Adrenal gland (tissue), 12 donors: ENCODE data around the gene RNU6-1. TPM values are rescaled to one million over a fixed set of nuclear protein-coding genes. Genes with fewer than 3 reads are reported as not detected.

Experiments
- DNase-seq, 7 donors: peaks; one replicate each; pipeline ENCODE4 v3.0.0-alpha.2; 2019 to 2020
- H3K27ac ChIP-seq, 5 donors: fragments of 200-600 bp; sonication (generic) in 4 of 5; 1 replicate in 3 of 5; 2 replicates in 2 of 5; pipeline versions ENCODE4 v1.5.1 to v1.8.0; 2016 to 2020; ENCODE audit warnings: mild to moderate bottlenecking in 1 of 5
- H3K27me3 ChIP-seq: fragments of 200-600 bp; 2 replicates; pipeline ENCODE4 v1.8.0; 2021
- H3K36me3 ChIP-seq, 2 donors: fragments of 200-600 bp; replicated peaks in 1 of 2; 1 replicate in 1 of 2; 2 replicates in 1 of 2; pipeline versions ENCODE4 v1.5.1 to v1.8.0; 2018 to 2022
- H3K4me1 ChIP-seq, 2 donors: fragments of 200-600 bp; replicated peaks in 1 of 2; 1 replicate in 1 of 2; 2 replicates in 1 of 2; pipeline versions ENCODE4 v1.5.1 to v1.8.0; 2018 to 2021
- H3K4me3 ChIP-seq, 4 donors: fragments of 200-600 bp; sonication (generic) in 3 of 4; one replicate each; pipeline ENCODE4 v1.5.1; 2016 to 2018
- H3K9me3 ChIP-seq, 3 donors: fragments of 200-600 bp; sonication (generic) in 1 of 3; replicated peaks in 1 of 3; 1 replicate in 2 of 3; 2 replicates in 1 of 3; pipeline versions ENCODE4 v1.5.1 to v1.8.0; 2016 to 2021
- CTCF ChIP-seq, 6 experiments: fragments of 450-650 bp in 4 of 6; fragments of 200-600 bp in 2 of 6; sonication (generic) in 1 of 6; IDR thresholded peaks; 1 replicate in 5 of 6; 2 replicates in 1 of 6; pipeline versions ENCODE4 v1.5.1 to v1.8.0; 2016 to 2021; ENCODE audit warnings: antibody characterized with exemption in 6 of 6, mild to moderate bottlenecking in 2 of 6, moderate library complexity in 1 of 6
- POLR2A ChIP-seq, 2 donors: fragments of 450-650 bp; IDR thresholded peaks; one replicate each; pipeline ENCODE4 v1.6.1; 2017; ENCODE audit warnings: antibody characterized with exemption in 2 of 2, mild to moderate bottlenecking in 2 of 2, moderate library complexity in 1 of 2
- WGBS, 4 donors: extraction: QIAGEN DNeasy Blood & Tissue Kit in 2 of 4; methylation state at CpG; one replicate each; pipeline versions ENCODE4 v1.1.5 to v1.1.7; 2013 to 2017; 5-methylcytosine and 5-hydroxymethylcytosine counted together
- intact Hi-C, 2 donors: fragments of 100-400 bp; cut with DNase I; formaldehyde crosslinking; loops; one replicate each; pipeline versions ENCODE4 v1.14.1 to v1.15.0; 2022 to 2023
- polyA plus RNA-seq, 3 donors: library from polyadenylated mRNA; stranded (reverse); fragments of 200-250 nt in 2 of 3; fragments of 350-450 nt in 1 of 3; fragmentation: Illumina TruSeq in 1 of 3; extraction: RNeasy Lipid Tissue Mini Kit (QIAGEN cat#74804) in 1 of 3; gene quantifications; one replicate each; pipeline ENCODE4 v1.2.3, GENCODE V29; 2013 to 2014
- total RNA-seq, 9 donors: library from RNA; depleted of rRNA in 4 of 9; stranded (reverse); fragments of >200 nt in 4 of 9; fragments of 120-200 nt in 1 of 9; fragmentation: NEBNext Ultra II Directional in 1 of 9; extraction: Animal tissue kit (Norgen Biotek cat#: 25700) in 1 of 9; gene quantifications; one replicate each; pipeline versions ENCODE4 v1.1.0 to v1.2.4, GENCODE V29; 2013 to 2023
- donor health status: healthy with polysubstance abuse.
- donor health status: Bipolar disorder and iron deficiency.
- donor health status: DM: yes; HTN: yes; CAD: no.
- donor health status: DM: no; HTN: no; CAD: no.
- donor health status: DM: no; HTN: no; CAD: no.
- donor health status: DM: yes; HTN: yes; CAD: no.

Gene RNU6-1
- total and polyA plus RNA-seq, 12 donors: not detected

GRCh38 chr15:67834581-67835296 is 5.1 kb downstream of the RNU6-1 start:
- Histone ChIP-seq H3K27me3 (peaks cover 56% of the 10 kb centered on the region), H3K27ac (no peak overlapping the region), H3K9me3 (no peaks in the 10 kb centered on the region), H3K4me3 (peak overlapping the region in 2 of 4 donors; percentile 18 to 22), H3K4me1 (peaks cover 11 to 45% of the 10 kb centered on the region in 2 donors), H3K36me3 (no peaks in the 10 kb centered on the region)
- TF ChIP-seq POLR2A (IDR thresholded peaks at IDR 0.05): no peak
- no peak for TF ChIP-seq CTCF (IDR thresholded peaks at IDR 0.05)
- no peak for DNase-seq
- intact Hi-C loops: loop anchor here (5.0 to 10.0 kb wide), 4 partner anchors 310 to 890 kb away; partner anchors contain the start of gene C15orf61 (in 1 of the 2)
- WGBS, 4 donors: 6 to 11% (median 10%) methylated on average over 26 to 59 of the region's 59 CpGs

GRCh38 chr15:67833710-67834511 is 5.9 kb downstream of the RNU6-1 start:
- no peaks in the 10 kb centered on the region for H3K9me3 ChIP-seq
- H3K27ac ChIP-seq: no peak overlapping the region
- intact Hi-C loops: loop anchor here (2.0 to 10.0 kb wide), 4 partner anchors 309 to 889 kb away; partner anchors contain the start of gene C15orf61 (in 1 of the 2)
- H3K36me3 ChIP-seq: no peaks in the 10 kb centered on the region
- H3K4me1 ChIP-seq: peaks cover 11 to 42% of the 10 kb centered on the region in 2 donors
- DNase-seq: peak in 3 of 7 donors; percentile 44 to 48 (median 47)
- 3 to 13% (median 5%) methylated on average over 13 to 44 of the region's 44 CpGs for WGBS, 4 donors
- peaks cover 64% of the 10 kb centered on the region for H3K27me3 ChIP-seq
- peak overlapping the region in 1 of 4 donors; percentile 22 for H3K4me3 ChIP-seq
- TF ChIP-seq CTCF (IDR thresholded peaks at IDR 0.05): peak; percentile 12 to 49 (median 34)
- TF ChIP-seq POLR2A (IDR thresholded peaks at IDR 0.05): no peak

DNA sequence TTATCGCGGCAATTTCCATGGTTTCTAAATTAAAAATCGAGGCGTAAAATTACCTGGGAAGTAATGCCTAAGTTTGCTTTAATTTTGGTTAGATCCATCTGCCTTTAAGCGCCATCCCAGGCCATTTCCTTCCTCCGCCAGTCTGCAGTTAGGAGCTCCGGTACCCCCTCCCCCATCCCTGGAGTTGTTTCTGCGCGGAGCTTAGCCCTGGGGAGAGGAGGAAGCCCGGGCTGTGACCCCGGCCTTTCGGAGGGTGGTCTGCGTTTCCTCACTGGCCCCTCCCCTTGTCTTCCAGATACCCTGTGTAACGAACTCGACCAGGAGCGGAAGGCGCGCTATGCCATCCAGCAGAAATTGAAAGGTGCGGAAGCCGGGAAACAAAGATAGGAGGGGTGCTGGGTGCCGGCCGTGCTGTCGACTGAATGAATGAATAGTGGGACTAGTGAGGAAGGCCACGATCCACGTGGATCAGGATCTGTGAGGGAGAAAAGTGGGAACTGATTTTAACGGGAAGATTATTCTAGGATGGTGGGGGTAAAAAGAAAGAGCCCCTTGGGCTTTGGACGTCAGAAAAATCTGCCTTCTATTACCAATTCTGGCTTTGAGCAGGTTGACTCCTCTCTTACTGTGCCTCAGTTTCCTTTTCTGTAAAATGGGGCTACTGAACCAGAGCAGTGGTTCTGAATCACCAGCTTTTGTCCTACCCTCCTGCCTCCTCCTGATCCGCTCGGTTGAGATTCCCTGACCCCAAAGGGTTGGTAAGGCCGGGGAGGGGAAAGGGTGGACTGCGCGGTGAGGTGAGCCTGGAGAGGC is 6.7 kb downstream of the RNU6-1 start:
- Histone ChIP-seq H3K4me1 (peaks cover 18 to 44% of the 10 kb centered on the region in 2 donors), H3K9me3 (no peaks in the 10 kb centered on the region), H3K36me3 (no peaks in the 10 kb centered on the region), H3K27me3 (peaks cover 72% of the 10 kb centered on the region), H3K27ac (no peak overlapping the region), H3K4me3 (peak overlapping the region in 1 of 4 donors; percentile 22)
- no peak for DNase-seq
- 11 to 19% (median 13%) methylated on average over 27 to 32 of the region's 32 CpGs for WGBS, 4 donors
- TF ChIP-seq POLR2A (IDR thresholded peaks at IDR 0.05): no peak
- no peak for TF ChIP-seq CTCF (IDR thresholded peaks at IDR 0.05)
- intact Hi-C loops: loop anchor here (2.0 to 10.0 kb wide), 4 partner anchors 308 to 888 kb away; partner anchors contain the start of gene C15orf61 (in 1 of the 2)
